Activated T-cell treated with anti-CD3 and anti-CD28 coated beads, Interleukin-2, amount 50 U/mL, for 24 hours (primary cell): ENCODE results near the gene RHOJ.

Experiments
- DNase-seq: peaks from one replicate; pipeline ENCODE4 v3.0.0-alpha.2; 2020
- H3K27ac Mint-ChIP-seq: 2 replicates; pipeline ENCODE4 v1.8.0; 2020; ENCODE audit warnings: mild to moderate bottlenecking, mixed read lengths
- H3K27me3 Mint-ChIP-seq: 2 replicates; pipeline ENCODE4 v1.8.0; 2020; ENCODE audit warnings: mixed read lengths
- H3K36me3 Mint-ChIP-seq: 2 replicates; pipeline ENCODE4 v1.8.0; 2020; ENCODE audit warnings: low read depth, mixed read lengths
- H3K4me1 Mint-ChIP-seq: 2 replicates; pipeline ENCODE4 v1.8.0; 2020; ENCODE audit warnings: low read depth, mixed read lengths
- H3K4me3 Mint-ChIP-seq: 2 replicates; pipeline ENCODE4 v1.8.0; 2020; ENCODE audit warnings: mild to moderate bottlenecking, moderate library complexity, mixed read lengths
- H3K9me3 Mint-ChIP-seq: 2 replicates; pipeline ENCODE4 v1.8.0; 2020; ENCODE audit warnings: mixed read lengths

Gene RHOJ

DNA sequence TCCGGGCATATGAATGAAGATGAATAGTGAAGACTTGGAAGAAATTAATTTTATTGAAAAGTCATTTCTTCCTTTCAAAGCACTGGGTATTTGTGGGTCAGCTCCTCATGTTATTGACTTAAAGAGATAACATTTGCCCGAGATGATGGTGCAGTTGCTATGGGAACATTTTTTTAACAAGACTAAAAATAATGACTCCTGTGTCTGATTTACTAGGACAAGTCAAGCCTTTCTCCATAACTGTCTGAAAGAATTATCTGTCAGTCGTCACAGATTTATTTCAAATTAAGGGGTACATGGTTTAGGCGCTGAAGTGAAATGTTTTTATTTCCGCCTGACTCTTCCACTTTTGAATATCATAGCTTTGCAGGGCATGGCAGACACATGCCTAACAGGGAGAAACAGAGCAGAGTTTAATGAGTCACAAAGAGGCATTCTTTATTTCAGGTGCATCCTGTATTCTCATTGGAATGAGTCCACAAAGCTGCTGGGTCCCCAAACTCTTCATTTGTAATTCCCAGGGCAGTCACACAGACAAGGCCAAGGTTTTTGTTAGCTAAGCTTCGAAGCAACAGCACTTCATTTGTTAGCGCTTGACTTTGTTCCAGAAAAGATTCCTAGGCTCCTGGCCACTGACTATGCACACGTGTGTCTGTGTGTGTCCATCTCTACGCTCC lies 118.8 kb downstream of the RHOJ start:
- no peaks in the 10 kb centered on the region for H3K36me3 Mint-ChIP-seq
- no peaks in the 10 kb centered on the region for H3K9me3 Mint-ChIP-seq
- no peak for DNase-seq
- H3K27ac Mint-ChIP-seq = no peak overlapping the region
- H3K4me1 Mint-ChIP-seq = no peaks in the 10 kb centered on the region
- H3K4me3 Mint-ChIP-seq = no peak overlapping the region
- H3K27me3 Mint-ChIP-seq = peaks cover 17% of the 10 kb centered on the region

DNA sequence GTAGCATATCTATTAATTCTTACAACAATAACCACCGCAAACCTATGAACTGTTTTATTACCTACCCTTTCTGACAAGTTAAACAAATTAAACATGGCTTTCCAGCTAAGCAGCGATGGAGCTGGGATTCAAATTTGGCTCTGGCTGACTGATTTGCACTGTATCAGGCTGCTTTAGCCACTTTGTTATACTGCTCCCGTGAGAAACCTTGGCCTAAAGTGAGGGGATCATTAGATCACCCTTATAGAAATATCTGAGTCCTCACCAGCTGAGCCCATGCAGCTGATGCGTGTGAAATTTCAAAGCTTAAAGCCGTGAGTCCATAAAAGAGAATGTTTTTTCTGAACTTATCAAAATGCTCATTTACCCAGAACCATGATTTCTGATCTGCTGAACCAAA lies 122.6 kb downstream of the RHOJ start:
- Mint-ChIP-seq H3K4me1 (no peaks in the 10 kb centered on the region), H3K36me3 (no peaks in the 10 kb centered on the region), H3K27me3 (peaks cover 18% of the 10 kb centered on the region), H3K27ac (no peak overlapping the region), H3K4me3 (no peak overlapping the region), H3K9me3 (no peaks in the 10 kb centered on the region)
- no peak for DNase-seq

DNA sequence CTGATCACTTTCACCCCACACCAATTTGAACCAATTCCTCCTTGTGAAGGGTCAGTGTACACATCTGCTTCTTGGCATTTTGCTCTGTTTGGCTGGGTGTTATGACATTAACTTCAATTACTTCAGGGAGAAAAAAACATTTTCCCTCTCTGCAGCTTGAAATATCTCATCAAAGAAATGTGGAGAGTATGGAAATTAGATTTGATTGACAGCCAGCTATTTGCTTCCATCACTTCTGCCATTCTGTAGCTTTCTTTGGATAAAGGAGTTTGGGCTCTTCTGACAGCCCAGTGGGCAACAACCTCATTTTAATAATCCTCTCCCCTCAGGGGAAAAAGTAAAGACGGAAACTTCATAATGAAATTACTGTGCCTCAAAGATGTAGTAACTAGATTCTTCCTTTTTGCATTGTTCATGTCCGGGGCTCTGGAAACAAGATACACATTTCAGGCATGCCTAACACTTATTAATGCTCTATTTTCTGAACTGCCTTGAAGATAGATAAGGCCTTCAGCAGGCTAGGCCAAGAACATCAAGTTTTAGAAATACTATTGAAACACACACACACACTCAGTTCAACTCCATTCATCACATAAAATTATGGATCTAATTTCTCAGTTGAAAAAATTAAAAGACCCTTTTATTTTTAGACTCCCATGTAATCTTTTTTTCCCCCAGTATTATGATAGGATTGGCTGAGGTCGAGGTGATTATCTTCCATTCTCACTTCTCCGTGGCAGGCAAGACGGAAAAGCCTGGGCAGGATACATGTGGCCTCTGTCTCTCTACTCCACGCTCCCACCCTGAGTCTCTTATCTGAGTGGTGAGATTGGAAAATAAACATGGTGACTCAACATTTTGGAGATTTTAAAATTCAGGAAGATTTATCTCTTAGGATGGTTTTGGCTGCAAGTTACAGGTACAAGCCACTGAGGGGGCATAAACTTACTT lies 124.8 kb downstream of the RHOJ start:
- H3K27ac Mint-ChIP-seq = no peak overlapping the region
- DNase-seq = no peak
- no peaks in the 10 kb centered on the region for H3K36me3 Mint-ChIP-seq
- H3K4me3 Mint-ChIP-seq = no peak overlapping the region
- H3K9me3 Mint-ChIP-seq = no peaks in the 10 kb centered on the region
- H3K27me3 Mint-ChIP-seq = peaks cover 26% of the 10 kb centered on the region
- no peaks in the 10 kb centered on the region for H3K4me1 Mint-ChIP-seq

DNA sequence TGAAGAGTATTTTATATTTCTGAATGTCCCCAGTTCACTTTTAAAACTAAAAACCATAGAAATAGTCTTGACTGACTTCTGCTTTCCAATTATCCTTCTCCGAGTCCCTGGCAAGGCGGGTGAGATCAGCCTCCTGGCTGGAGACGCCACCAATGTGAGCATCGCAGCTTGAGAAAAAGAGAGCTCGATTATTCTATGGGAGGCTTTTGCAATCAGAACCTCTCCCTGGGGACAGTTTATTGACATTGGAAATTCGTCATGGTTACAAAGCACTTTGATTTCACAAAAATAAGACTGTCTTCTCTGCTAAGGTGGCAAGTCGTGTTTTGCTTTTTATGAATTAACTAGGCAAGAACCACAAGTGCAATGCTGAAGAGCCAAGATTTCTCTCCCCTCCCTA lies 138.1 kb downstream of the RHOJ start:
- no peak for DNase-seq
- Mint-ChIP-seq H3K27ac (no peak overlapping the region), H3K36me3 (no peaks in the 10 kb centered on the region), H3K27me3 (peaks cover 36% of the 10 kb centered on the region), H3K4me1 (no peaks in the 10 kb centered on the region), H3K4me3 (no peak overlapping the region), H3K9me3 (peaks cover 5% of the 10 kb centered on the region)
